K562 (cell line): ENCODE measurements around the gene LCN1. TPM values are rescaled to one million over a fixed set of nuclear protein-coding genes. Genes with fewer than 3 reads are reported as not detected.

Experiments
- CXXC5 ChIP-seq: fragments of 250-450 bp; sonication (Bioruptor Pico); IDR thresholded peaks from 2 replicates; pipeline ENCODE4 v1.8.0; 2022; ENCODE audit warnings: inconsistent platforms, mild to moderate bottlenecking, moderate library complexity
- EHMT2 ChIP-seq: fragments of 450-650 bp; IDR thresholded peaks from 2 replicates; pipeline ENCODE4 v1.6.1; 2018; ENCODE audit warnings: antibody characterized with exemption
- HNRNPUL1 ChIP-seq: fragments of 200-400 bp; formaldehyde crosslinking; IDR thresholded peaks from 2 replicates; pipeline ENCODE4 v1.6.1; 2017; ENCODE audit warnings: low read length
- HOXB6 ChIP-seq: fragments of 250-450 bp; sonication (Bioruptor Pico); IDR thresholded peaks from 2 replicates; pipeline ENCODE4 v1.5.1; 2022; ENCODE audit warnings: mild to moderate bottlenecking, borderline replicate concordance
- MAX ChIP-seq: sonication (generic); formaldehyde crosslinking; IDR thresholded peaks from 2 replicates; pipeline ENCODE4 v1.9.0; 2022; ENCODE audit warnings: mild to moderate bottlenecking, missing genetic modification reagents
- MIER1 ChIP-seq: fragments of 450-650 bp; IDR thresholded peaks from 2 replicates; pipeline ENCODE4 v1.6.1; 2016; ENCODE audit warnings: antibody characterized with exemption, mild to moderate bottlenecking, low read depth
- PHF8 ChIP-seq: fragments of 200-600 bp; sonication (generic); IDR thresholded peaks from 2 replicates; pipeline ENCODE4 v1.6.1; 2012; ENCODE audit warnings: mixed run types, mild to moderate bottlenecking, inconsistent platforms, low read length, moderate library complexity, borderline replicate concordance
- PHTF2 ChIP-seq: fragments of 250-450 bp; sonication (Bioruptor Pico); IDR thresholded peaks from 2 replicates; pipeline ENCODE4 v1.5.0; 2021; ENCODE audit warnings: mild to moderate bottlenecking
- SMARCB1 ChIP-seq: IDR thresholded peaks from 2 replicates; pipeline ENCODE4 v1.6.1; 2011; ENCODE audit warnings: improper control_type of control experiment, low read depth; ENCODE audit not compliant: insufficient read length
- USF2 ChIP-seq: sonication (generic); formaldehyde crosslinking; IDR thresholded peaks from 2 replicates; pipeline ENCODE4 v1.5.0; 2020; ENCODE audit warnings: missing genetic modification reagents
- ZNF133 ChIP-seq: fragments of 250-450 bp; sonication (Bioruptor Pico); IDR thresholded peaks from 2 replicates; pipeline ENCODE4 v1.4.0; 2020; ENCODE audit warnings: mild to moderate bottlenecking
- ZNF232 ChIP-seq: sonication (generic); formaldehyde crosslinking; IDR thresholded peaks from 2 replicates; pipeline ENCODE4 v1.8.0; 2022; ENCODE audit warnings: mild to moderate bottlenecking, missing genetic modification reagents
- ZNF408 ChIP-seq: fragments of 250-450 bp; sonication (Bioruptor Pico); IDR thresholded peaks from 2 replicates; pipeline ENCODE4 v1.4.0; 2020; ENCODE audit warnings: low read depth, mild to moderate bottlenecking, moderate library complexity
- polyA plus RNA-seq, 8 experiments: library from polyadenylated mRNA; depleted of rRNA in 4 of 8; stranded (reverse) in 5 of 8; unstranded in 3 of 8; fragments of >200 nt; fragmentation: Nextera tagmentation in 2 of 8; fragmentation: Illumina TruSeq in 1 of 8; extraction: Ambion mirVana in 2 of 8; extraction: Trizol in 1 of 8; gene quantifications; 2 replicates each; pipeline versions ENCODE4 v1.2.1 to v1.2.3, GENCODE V29; 2011 to 2014; ENCODE audit warnings: inconsistent platforms in 1 of 8, missing spikeins in 1 of 8
- total RNA-seq, 7 experiments: library from RNA; depleted of rRNA in 6 of 7; stranded (reverse); fragments of >200 nt in 6 of 7; fragmentation: Illumina TruSeq in 2 of 7; extraction: Trizol in 2 of 7; gene quantifications; 2 replicates each; pipeline versions ENCODE4 v1.2.1 to v1.2.3, GENCODE V29; 2011 to 2021; ENCODE audit warnings: low replicate concordance in 1 of 7
- TF ChIP-seq, protein P1 (sequence below): fragments of 200-800 bp; sonication (Bioruptor generic); IDR thresholded peaks from 2 replicates; pipeline ENCODE4 v1.6.1; 2017; ENCODE audit warnings: missing genetic modification characterization, missing compliant biosample characterization
- TF ChIP-seq, protein P2 (sequence below): sonication (generic); formaldehyde crosslinking; IDR thresholded peaks from 2 replicates; pipeline ENCODE4 v1.8.0; 2022; ENCODE audit warnings: mild to moderate bottlenecking, missing genetic modification reagents
- TF ChIP-seq, protein P3 (sequence below): fragments of 450-650 bp; IDR thresholded peaks from 2 replicates; pipeline ENCODE4 v1.6.1; 2018; ENCODE audit warnings: mild to moderate bottlenecking, low read depth; ENCODE audit not compliant: partially characterized antibody
- TF ChIP-seq, protein P4 (sequence below): fragments of 450-650 bp; conservative IDR thresholded peaks from 2 replicates; pipeline ENCODE4 v1.6.1; 2016; ENCODE audit warnings: missing genetic modification characterization, low read depth, mild to moderate bottlenecking, missing compliant biosample characterization, moderate library complexity

Gene LCN1
- total and polyA plus RNA-seq, 9 of the 15 experiments (the other 6 are each of a cell fraction or from before 2014, with no cell fraction given), result not detected

DNA sequence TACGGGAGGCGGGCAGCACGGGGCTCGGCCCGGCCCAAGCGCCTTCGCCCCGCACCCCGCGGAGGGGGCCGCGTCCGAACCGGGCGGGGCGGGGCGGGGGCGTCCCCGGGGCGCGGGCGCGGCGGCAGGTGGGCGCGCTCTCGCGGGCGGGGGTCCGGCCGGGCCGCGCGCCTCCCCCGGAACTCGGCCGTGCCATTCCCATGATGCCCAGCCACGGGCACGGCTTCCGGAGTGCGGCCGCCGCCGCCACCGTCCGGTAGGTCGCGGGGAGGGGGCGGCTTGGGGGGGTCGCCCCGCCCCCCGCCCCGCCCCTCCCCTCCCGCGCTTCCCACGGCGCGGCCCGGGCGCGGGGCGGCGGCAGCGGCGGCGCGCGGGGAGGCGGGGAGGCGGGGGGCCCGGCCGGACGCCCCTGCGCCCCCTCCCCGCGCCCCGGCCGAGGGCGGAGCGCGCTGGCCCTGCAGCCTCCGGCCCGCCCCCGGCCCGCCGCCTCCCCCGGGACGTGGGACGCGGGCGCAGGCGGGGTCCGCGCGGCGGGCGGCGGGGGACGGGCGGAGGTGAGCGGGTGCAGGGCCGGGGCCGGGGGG, 41.7 kb upstream of the LCN1 start, which contains the start of gene PPP1R26 (continued):
- TF ChIP-seq, protein P1, sequence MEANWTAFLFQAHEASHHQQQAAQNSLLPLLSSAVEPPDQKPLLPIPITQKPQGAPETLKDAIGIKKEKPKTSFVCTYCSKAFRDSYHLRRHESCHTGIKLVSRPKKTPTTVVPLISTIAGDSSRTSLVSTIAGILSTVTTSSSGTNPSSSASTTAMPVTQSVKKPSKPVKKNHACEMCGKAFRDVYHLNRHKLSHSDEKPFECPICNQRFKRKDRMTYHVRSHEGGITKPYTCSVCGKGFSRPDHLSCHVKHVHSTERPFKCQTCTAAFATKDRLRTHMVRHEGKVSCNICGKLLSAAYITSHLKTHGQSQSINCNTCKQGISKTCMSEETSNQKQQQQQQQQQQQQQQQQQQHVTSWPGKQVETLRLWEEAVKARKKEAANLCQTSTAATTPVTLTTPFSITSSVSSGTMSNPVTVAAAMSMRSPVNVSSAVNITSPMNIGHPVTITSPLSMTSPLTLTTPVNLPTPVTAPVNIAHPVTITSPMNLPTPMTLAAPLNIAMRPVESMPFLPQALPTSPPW (CRISPR knock-in tag), result peak; percentile 94
- TF ChIP-seq USF2 (CRISPR knock-in tag) (no peak), CXXC5 (CRISPR knock-in tag) (0 out of 2 replicates have a peak, but pooled peaks have one; percentile 2), MIER1 (no peak), ZNF133 (CRISPR knock-in tag) (no peak), HNRNPUL1 (no peak), EHMT2 (no peak), MAX (CRISPR knock-in tag) (no peak), SMARCB1 (no peak), PHF8 (peak; percentile 8; the same call in 1 of the 2 replicates), ZNF408 (CRISPR knock-in tag) (no peak), ZNF232 (CRISPR knock-in tag) (no peak), PHTF2 (CRISPR knock-in tag) (no peak), HOXB6 (CRISPR knock-in tag) (no peak)
- TF ChIP-seq, protein P2, sequence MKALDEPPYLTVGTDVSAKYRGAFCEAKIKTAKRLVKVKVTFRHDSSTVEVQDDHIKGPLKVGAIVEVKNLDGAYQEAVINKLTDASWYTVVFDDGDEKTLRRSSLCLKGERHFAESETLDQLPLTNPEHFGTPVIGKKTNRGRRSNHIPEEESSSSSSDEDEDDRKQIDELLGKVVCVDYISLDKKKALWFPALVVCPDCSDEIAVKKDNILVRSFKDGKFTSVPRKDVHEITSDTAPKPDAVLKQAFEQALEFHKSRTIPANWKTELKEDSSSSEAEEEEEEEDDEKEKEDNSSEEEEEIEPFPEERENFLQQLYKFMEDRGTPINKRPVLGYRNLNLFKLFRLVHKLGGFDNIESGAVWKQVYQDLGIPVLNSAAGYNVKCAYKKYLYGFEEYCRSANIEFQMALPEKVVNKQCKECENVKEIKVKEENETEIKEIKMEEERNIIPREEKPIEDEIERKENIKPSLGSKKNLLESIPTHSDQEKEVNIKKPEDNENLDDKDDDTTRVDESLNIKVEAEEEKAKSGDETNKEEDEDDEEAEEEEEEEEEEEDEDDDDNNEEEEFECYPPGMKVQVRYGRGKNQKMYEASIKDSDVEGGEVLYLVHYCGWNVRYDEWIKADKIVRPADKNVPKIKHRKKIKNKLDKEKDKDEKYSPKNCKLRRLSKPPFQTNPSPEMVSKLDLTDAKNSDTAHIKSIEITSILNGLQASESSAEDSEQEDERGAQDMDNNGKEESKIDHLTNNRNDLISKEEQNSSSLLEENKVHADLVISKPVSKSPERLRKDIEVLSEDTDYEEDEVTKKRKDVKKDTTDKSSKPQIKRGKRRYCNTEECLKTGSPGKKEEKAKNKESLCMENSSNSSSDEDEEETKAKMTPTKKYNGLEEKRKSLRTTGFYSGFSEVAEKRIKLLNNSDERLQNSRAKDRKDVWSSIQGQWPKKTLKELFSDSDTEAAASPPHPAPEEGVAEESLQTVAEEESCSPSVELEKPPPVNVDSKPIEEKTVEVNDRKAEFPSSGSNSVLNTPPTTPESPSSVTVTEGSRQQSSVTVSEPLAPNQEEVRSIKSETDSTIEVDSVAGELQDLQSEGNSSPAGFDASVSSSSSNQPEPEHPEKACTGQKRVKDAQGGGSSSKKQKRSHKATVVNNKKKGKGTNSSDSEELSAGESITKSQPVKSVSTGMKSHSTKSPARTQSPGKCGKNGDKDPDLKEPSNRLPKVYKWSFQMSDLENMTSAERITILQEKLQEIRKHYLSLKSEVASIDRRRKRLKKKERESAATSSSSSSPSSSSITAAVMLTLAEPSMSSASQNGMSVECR (CRISPR knock-in tag), result no peak
- TF ChIP-seq, protein P3, sequence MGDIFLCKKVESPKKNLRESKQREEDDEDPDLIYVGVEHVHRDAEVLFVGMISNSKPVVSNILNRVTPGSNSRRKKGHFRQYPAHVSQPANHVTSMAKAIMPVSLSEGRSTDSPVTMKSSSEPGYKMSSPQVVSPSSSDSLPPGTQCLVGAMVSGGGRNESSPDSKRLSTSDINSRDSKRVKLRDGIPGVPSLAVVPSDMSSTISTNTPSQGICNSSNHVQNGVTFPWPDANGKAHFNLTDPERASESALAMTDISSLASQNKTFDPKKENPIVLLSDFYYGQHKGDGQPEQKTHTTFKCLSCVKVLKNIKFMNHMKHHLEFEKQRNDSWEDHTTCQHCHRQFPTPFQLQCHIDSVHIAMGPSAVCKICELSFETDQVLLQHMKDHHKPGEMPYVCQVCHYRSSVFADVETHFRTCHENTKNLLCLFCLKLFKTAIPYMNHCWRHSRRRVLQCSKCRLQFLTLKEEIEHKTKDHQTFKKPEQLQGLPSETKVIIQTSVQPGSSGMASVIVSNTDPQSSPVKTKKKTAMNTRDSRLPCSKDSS, result no peak
- TF ChIP-seq, protein P4, sequence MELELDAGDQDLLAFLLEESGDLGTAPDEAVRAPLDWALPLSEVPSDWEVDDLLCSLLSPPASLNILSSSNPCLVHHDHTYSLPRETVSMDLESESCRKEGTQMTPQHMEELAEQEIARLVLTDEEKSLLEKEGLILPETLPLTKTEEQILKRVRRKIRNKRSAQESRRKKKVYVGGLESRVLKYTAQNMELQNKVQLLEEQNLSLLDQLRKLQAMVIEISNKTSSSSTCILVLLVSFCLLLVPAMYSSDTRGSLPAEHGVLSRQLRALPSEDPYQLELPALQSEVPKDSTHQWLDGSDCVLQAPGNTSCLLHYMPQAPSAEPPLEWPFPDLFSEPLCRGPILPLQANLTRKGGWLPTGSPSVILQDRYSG (tag), result no peak
